PC-3 (cell line): ENCODE results near the gene SUPT16H. TPM values are rescaled to one million over a fixed set of nuclear protein-coding genes. Genes with fewer than 3 reads are reported as not detected.

Source experiments
- ATAC-seq: fragments of 200-7000 bp; cut with Tn5 transposase; 2 replicates; pipeline ENCODE4 v1.9.1; 2020; ENCODE audit warnings: mild to moderate bottlenecking, moderate library complexity
- BruUV-seq: library from RNA; stranded (reverse); fragments of 400-500 nt; replicated peaks from 2 replicates; lab custom pipeline; 2021; lab: Mats Ljungman, UMichigan
- CTCF ChIA-PET: fragments of 300-600 bp; sonication (Branson Sonifier 250); formaldehyde crosslinking; loops from one replicate; lab custom pipeline; 2022; ENCODE audit warnings: antibody characterized with exemption; lab: Charles Lee
- POLR2A ChIA-PET: fragments of 300-600 bp; sonication (Branson Sonifier 250); formaldehyde crosslinking; loops from one replicate; lab custom pipeline; 2022; ENCODE audit warnings: antibody characterized with exemption; ENCODE audit not compliant: unreplicated experiment; lab: Charles Lee
- DNase-seq: peaks from one replicate; pipeline ENCODE4 v3.0.0-alpha.2; 2015
- H2AFZ ChIP-seq: fragments of 300-600 bp; sonication (generic); 2 replicates; pipeline ENCODE4 v1.6.0; 2016; ENCODE audit warnings: antibody characterized with exemption, low read length
- H3F3A ChIP-seq: fragments of 300-600 bp; sonication (generic); one replicate; pipeline ENCODE4 v1.6.0; 2017; ENCODE audit warnings: antibody characterized with exemption, low read length, control low read depth, mild to moderate bottlenecking; ENCODE audit not compliant: unreplicated experiment
- H3K27ac ChIP-seq: fragments of 300-600 bp; sonication (generic); 2 replicates; pipeline ENCODE4 v1.5.1; 2016; ENCODE audit warnings: mild to moderate bottlenecking, low read length
- H3K27me3 ChIP-seq: fragments of 300-600 bp; sonication (generic); 2 replicates; pipeline ENCODE4 v1.6.1; 2016; ENCODE audit warnings: low read length, mixed read lengths
- H3K36me3 ChIP-seq: fragments of 300-600 bp; sonication (generic); 2 replicates; pipeline ENCODE4 v1.6.1; 2016; ENCODE audit warnings: low read depth, mixed run types, low read length, mixed read lengths
- H3K4me1 ChIP-seq: fragments of 300-600 bp; sonication (generic); 2 replicates; pipeline ENCODE4 v1.5.1; 2016; ENCODE audit warnings: low read length; ENCODE audit not compliant: insufficient read depth
- H3K4me2 ChIP-seq: fragments of 300-600 bp; sonication (generic); 2 replicates; pipeline ENCODE4 v1.6.0; 2016; ENCODE audit warnings: low read length
- H3K4me3 ChIP-seq: fragments of 300-600 bp; sonication (generic); 2 replicates; pipeline ENCODE4 v1.5.1; 2016; ENCODE audit warnings: mild to moderate bottlenecking, low read length, mixed read lengths
- H3K79me2 ChIP-seq: fragments of 300-600 bp; sonication (generic); 2 replicates; pipeline ENCODE4 v1.6.1; 2017; ENCODE audit warnings: low read length, mixed read lengths
- H3K9ac ChIP-seq: fragments of 300-600 bp; sonication (generic); 2 replicates; pipeline ENCODE4 v1.6.0; 2016; ENCODE audit warnings: mild to moderate bottlenecking, low read length
- H3K9me2 ChIP-seq: fragments of 300-600 bp; sonication (generic); replicated peaks from 2 replicates; pipeline ENCODE4 v1.6.1; 2016; ENCODE audit warnings: mixed run types, low read length, mixed read lengths
- H3K9me3 ChIP-seq: fragments of 300-600 bp; sonication (generic); 2 replicates; pipeline ENCODE4 v1.6.1; 2016; ENCODE audit warnings: low read length, mixed read lengths
- H4K20me1 ChIP-seq: fragments of 300-600 bp; sonication (generic); 2 replicates; pipeline ENCODE4 v1.6.1; 2016; ENCODE audit warnings: low read length, mixed read lengths
- EZH2 ChIP-seq: fragments of 300-600 bp; sonication (generic); IDR thresholded peaks from one replicate; pipeline ENCODE4 v1.6.1; 2017; ENCODE audit warnings: antibody characterized with exemption, mild to moderate bottlenecking, low read length; ENCODE audit not compliant: unreplicated experiment
- EZH2phosphoT487 ChIP-seq: fragments of 300-600 bp; sonication (generic); IDR thresholded peaks from 2 replicates; pipeline ENCODE4 v1.6.1; 2018; ENCODE audit warnings: mild to moderate bottlenecking, antibody characterized with exemption, low read length, borderline replicate concordance
- intact Hi-C: fragments of 100-400 bp; cut with micrococcal nuclease; formaldehyde crosslinking; loops from 2 replicates; pipeline ENCODE4 v1.9.0; 2023
- total RNA-seq: library from RNA; depleted of rRNA; stranded (reverse); fragments of >200 nt; gene quantifications from 2 replicates; pipeline ENCODE4 v1.2.3, GENCODE V29; 2014
- TF ChIP-seq, protein P1 (sequence below): fragments of 300-600 bp; sonication (generic); conservative IDR thresholded peaks from 2 replicates; pipeline ENCODE4 v1.5.1; 2017; ENCODE audit warnings: antibody characterized with exemption, low read depth, mild to moderate bottlenecking, low read length

Gene SUPT16H
- total RNA-seq, 1 experiment from 2014 or later = 92.6 TPM

- H3K27me3 ChIP-seq = no peaks in the 10 kb centered on the region
- H3K4me3 ChIP-seq = no peak overlapping the region
- H2AFZ ChIP-seq = no peak overlapping the region
- no peaks in the 10 kb centered on the region for H3K9me3 ChIP-seq
- H3K9ac ChIP-seq = no peak overlapping the region
- no TSS peak for BruUV-seq
- ChIA-PET CTCF (no interaction called here), POLR2A (no interaction called here)
- DNase-seq (no peak), ATAC-seq (no peak)
- H3F3A ChIP-seq = no peaks in the 10 kb centered on the region
- TF ChIP-seq, protein P1, sequence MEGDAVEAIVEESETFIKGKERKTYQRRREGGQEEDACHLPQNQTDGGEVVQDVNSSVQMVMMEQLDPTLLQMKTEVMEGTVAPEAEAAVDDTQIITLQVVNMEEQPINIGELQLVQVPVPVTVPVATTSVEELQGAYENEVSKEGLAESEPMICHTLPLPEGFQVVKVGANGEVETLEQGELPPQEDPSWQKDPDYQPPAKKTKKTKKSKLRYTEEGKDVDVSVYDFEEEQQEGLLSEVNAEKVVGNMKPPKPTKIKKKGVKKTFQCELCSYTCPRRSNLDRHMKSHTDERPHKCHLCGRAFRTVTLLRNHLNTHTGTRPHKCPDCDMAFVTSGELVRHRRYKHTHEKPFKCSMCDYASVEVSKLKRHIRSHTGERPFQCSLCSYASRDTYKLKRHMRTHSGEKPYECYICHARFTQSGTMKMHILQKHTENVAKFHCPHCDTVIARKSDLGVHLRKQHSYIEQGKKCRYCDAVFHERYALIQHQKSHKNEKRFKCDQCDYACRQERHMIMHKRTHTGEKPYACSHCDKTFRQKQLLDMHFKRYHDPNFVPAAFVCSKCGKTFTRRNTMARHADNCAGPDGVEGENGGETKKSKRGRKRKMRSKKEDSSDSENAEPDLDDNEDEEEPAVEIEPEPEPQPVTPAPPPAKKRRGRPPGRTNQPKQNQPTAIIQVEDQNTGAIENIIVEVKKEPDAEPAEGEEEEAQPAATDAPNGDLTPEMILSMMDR = no peak
- TF ChIP-seq EZH2phosphoT487 (no peak), EZH2 (no peak)
- no peak overlapping the region for H3K27ac ChIP-seq
- no peaks in the 10 kb centered on the region for H3K79me2 ChIP-seq
- no peaks in the 10 kb centered on the region for H3K4me1 ChIP-seq
- no peak overlapping the region for H3K4me2 ChIP-seq
- H3K9me2 ChIP-seq = no peaks in the 10 kb centered on the region
- no peaks in the 10 kb centered on the region for H4K20me1 ChIP-seq
- intact Hi-C loops = no loop called here
- H3K36me3 ChIP-seq = peaks cover 58% of the 10 kb centered on the region
Observed at GRCh38 chr14:21415329-21415728, 31.5 kb upstream of the SUPT16H start.

DNA sequence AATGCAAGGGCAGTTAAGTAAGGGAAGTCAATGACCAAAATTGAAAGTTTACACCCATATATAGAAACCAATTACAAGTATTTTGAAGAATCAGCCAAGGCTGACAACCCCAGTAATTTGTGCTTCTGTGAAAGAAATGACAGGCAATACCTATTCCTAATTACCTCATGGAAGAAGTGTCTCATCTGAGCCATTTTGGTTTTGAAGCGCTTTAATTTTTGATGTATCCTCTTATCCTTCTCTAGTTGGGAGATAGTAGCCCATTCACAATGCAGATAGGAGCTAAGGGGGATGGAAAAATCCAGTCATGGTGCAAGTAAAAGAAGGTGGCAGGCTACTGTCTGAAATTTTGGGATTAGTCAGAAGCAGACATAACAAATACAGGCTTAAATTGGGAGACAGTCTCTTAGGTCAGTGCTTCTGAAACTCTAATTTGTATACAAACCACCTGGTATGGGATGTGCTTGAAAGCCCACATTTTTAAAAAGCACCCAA lies 30.4 kb upstream of the SUPT16H start:
- Histone ChIP-seq H3K36me3 (peaks cover 61% of the 10 kb centered on the region), H3K9me2 (no peaks in the 10 kb centered on the region), H3F3A (no peaks in the 10 kb centered on the region), H3K4me2 (no peak overlapping the region), H4K20me1 (no peaks in the 10 kb centered on the region), H2AFZ (no peak overlapping the region), H3K27ac (no peak overlapping the region), H3K27me3 (no peaks in the 10 kb centered on the region), H3K9me3 (no peaks in the 10 kb centered on the region), H3K4me1 (no peaks in the 10 kb centered on the region), H3K9ac (no peak overlapping the region), H3K79me2 (no peaks in the 10 kb centered on the region), H3K4me3 (no peak overlapping the region)
- intact Hi-C loops = no loop called here
- DNase-seq = no peak
- BruUV-seq = no TSS peak
- POLR2A ChIA-PET = no interaction called here
- TF ChIP-seq EZH2phosphoT487 (no peak), EZH2 (no peak)
- TF ChIP-seq, protein P1 = no peak
- ATAC-seq = no peak
- CTCF ChIA-PET = no interaction called here

DNA sequence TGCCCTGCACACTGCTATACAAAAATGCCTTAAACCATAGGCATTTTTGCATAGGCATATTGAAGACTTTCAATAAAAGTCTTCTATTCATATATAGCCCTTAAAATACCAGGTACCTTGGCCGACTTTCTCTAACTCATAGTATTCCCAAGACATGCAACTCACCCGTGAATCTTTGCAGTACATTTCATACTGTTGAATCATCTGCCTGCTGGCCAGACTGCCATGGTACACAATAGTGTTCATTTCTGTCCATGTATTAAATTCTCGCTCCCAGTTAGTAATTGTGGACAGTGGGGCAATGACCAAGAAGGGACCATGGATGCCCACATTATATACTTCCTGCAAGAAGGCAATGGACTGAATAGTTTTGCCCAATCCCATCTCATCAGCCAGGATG lies 24.3 kb upstream of the SUPT16H start:
- H3K4me3 ChIP-seq = no peak overlapping the region
- ATAC-seq = peak; percentile 90
- no peak overlapping the region for H3K9ac ChIP-seq
- peaks cover 88% of the 10 kb centered on the region for H3K36me3 ChIP-seq
- no peaks in the 10 kb centered on the region for H4K20me1 ChIP-seq
- H3K9me2 ChIP-seq = no peaks in the 10 kb centered on the region
- peak; percentile 69 for DNase-seq
- BruUV-seq = no TSS peak
- no peaks in the 10 kb centered on the region for H3K9me3 ChIP-seq
- H3F3A ChIP-seq = no peaks in the 10 kb centered on the region
- POLR2A ChIA-PET = no interaction called here
- H3K4me2 ChIP-seq = no peak overlapping the region
- no peaks in the 10 kb centered on the region for H3K27me3 ChIP-seq
- peaks cover 8% of the 10 kb centered on the region; the same call in 1 of the 2 replicates for H3K4me1 ChIP-seq
- CTCF ChIA-PET = no interaction called here
- H2AFZ ChIP-seq = no peak overlapping the region
- TF ChIP-seq, protein P1 = no peak
- TF ChIP-seq EZH2phosphoT487 = no peak
- TF ChIP-seq EZH2 = no peak
- H3K27ac ChIP-seq = no peak overlapping the region
- intact Hi-C loops = no loop called here
- H3K79me2 ChIP-seq = no peaks in the 10 kb centered on the region
